ENCODE data around the gene CDH13.

Gene CDH13

GRCh38 chr16:83794860-83795554 lies 1168.2 kb downstream of the CDH13 start:
- no peak for DNase-seq (ENCODE audit: low read depth in 2 of 2)

DNA sequence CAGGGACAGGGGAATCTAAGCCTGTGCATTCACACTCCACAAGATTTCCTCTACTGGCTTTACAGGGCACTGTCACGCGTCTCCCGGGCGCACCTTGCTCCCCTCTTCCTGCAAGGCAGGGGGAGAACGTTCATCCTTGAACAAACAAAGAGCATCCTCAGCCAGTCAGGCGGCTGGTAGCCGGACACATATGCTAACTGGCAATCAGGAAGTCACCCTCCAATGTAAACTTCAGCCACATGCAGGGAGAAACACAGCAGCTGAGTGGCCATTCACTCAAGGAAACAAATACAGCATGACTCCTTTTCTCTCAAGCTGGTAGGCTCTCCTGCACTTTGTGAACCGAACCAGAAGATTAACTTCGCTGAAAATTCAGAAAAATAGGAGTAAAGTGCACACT lies 1170.2 kb downstream of the CDH13 start:
- no peak for DNase-seq (ENCODE audit: low read depth in 2 of 2)

DNA sequence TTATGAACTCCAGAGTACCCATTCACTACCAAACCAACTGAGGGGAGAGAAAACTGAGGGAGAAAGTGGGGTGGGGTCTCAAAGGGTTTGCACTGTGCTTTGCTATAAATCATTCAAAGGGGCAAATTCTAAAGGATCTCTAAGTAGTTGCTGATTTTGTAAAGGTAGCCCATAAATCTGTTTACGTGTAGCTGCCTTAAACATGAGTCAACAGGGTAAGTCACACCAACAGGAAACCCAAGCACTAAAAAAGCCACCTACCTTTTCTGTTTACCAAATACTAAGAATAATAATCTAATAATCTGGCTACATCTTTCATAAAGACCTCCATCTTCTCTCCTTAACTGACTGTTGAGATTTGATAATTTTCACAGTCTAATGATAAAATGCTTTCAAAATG lies 1172.6 kb downstream of the CDH13 start:
- no peak for DNase-seq (ENCODE audit: low read depth in 2 of 2)

DNA sequence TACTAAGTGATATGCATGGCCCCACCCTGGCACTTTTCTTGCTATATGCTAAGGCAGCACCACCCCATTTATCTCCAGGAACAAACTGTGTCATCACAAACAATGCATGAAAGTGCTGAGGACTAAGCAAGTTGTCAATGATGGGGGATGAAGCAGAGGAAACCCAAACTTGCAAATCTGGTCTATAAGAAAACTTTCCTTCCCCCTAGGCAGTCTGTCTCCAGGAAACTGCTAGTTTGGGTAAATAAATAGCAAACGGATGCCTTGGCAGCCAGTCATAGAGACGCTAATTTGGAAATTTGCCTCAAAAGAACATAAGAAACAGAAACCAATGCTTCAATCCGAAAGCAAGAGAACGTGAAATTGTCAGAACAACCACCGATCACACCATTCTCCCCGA lies 1175.4 kb downstream of the CDH13 start:
- DNase-seq (ENCODE audit: low read depth in 2 of 2) = no peak

GRCh38 chr16:83802554-83803205 lies 1175.9 kb downstream of the CDH13 start:
- DNase-seq (ENCODE audit: low read depth in 2 of 2) = no peak

GRCh38 chr16:83803811-83804210 lies 1177.0 kb downstream of the CDH13 start:
- DNase-seq (ENCODE audit: low read depth in 2 of 2) = no peak

- no peak for DNase-seq (ENCODE audit: low read depth in 2 of 2)
Observed at GRCh38 chr16:83804366-83804765, 1177.6 kb downstream of the CDH13 start.

DNA sequence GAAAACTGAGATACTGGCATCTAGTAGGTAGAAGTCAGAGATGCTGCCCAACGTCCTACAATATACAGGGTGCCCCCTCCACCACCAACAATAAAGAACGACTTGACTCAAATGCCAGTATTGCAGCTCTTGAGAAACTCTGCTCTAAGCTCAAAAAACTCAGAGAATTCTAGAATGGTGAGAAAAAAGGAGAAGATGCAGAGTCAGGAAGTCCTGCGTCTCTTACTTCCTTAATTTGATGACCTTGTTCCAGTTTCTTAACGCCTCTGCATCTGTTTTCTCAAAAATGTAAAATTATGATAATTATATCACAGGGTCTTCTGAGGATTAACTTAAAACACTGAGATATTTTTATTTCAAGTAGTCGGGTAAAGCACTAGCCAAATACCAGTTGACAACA lies 1179.3 kb downstream of the CDH13 start:
- no peak for DNase-seq (ENCODE audit: low read depth in 2 of 2)

DNA sequence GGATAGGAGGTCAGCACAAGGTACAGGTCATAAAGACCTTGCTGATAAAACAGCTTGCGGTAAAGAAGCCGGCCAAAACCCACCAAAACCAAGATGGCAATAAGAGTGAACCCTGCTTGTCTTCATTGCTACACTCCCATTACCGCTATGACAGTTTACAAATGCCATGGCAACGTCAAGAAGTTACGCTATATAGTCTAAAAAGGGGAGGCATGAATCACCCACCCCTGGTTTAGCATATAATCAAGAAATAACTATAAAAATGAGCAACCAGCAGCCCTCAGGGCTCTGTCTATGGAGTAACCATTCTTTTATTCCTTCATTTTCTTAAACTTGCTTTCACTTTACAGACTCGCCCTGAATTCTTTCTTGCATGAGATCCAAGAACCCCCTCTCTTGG lies 1180.0 kb downstream of the CDH13 start:
- no peak for DNase-seq (ENCODE audit: low read depth in 2 of 2)

GRCh38 chr16:83807327-83807709 lies 1180.5 kb downstream of the CDH13 start:
- no peak for DNase-seq (ENCODE audit: low read depth in 2 of 2)

GRCh38 chr16:83807710-83808572 lies 1181.2 kb downstream of the CDH13 start, which contains the start of gene HSBP1:
Gene HSBP1, plus strand, starts transcription at chr16:83807978. Its CDS starts 99 bp downstream, at chr16:83808077.
- DNase-seq (ENCODE audit: low read depth in 2 of 2) = peak; percentile 79 to 93

DNA sequence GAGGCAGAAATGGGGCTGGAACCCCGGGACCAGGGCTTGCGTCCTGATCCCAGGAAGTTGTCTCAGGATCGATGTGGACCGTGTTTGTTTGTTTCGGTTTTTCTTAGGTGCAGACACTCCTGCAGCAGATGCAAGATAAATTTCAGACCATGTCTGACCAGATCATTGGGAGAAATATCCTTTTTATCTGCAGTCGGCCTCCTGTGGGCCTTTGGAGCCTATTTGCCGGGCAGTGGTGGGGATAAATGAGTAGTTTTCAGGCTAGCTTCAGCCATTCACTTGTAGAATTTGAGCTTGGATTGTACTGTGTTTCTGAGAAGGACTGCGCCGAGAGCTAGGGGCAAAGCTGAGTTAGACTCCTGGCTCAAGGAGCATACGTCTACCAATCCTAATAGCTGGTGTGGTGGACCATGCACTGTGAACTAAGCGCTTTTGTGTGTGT lies 1181.8 kb downstream of the CDH13 start:
- DNase-seq (ENCODE audit: low read depth in 2 of 2) = no peak

DNA sequence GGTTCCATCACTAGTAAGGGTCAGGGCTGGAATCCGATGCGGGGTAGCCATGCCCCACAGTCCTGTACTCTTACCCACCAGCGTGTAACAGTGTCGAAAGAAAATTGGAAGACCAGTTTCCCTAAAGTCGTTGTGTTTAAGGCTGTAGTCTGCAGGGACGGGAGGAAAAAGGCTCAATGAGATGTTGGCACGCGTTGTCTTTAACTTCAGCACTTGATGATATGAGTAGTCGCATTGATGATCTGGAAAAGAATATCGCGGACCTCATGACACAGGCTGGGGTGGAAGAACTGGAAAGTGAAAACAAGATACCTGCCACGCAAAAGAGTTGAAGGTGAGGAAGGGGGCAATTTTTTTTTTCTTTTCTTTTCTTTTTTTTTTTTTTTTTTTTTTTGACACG lies 1182.3 kb downstream of the CDH13 start:
- no peak for DNase-seq (ENCODE audit: low read depth in 2 of 2)

- DNase-seq (ENCODE audit: low read depth in 2 of 2) = no peak
Observed at GRCh38 chr16:83810901-83811300, 1184.1 kb downstream of the CDH13 start.

- no peak for DNase-seq (ENCODE audit: low read depth in 2 of 2)
Observed at GRCh38 chr16:83813823-83814658, 1187.3 kb downstream of the CDH13 start.

DNA sequence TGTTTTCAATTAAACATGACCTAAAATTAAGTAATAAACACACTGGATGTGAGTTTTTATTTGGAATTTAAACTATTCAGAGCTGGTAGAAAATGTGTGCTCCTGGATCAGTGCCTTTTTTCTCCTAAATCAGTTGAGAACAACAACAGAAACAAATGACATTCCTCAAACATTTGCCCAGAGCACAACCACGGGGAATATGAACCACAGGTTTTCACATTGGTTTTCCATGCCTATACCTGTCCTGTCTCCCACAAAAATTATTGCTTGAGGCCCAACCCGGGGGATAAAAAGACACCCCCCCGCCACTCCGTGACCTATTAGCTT lies 1187.9 kb downstream of the CDH13 start:
- no peak for DNase-seq (ENCODE audit: low read depth in 2 of 2)

DNA sequence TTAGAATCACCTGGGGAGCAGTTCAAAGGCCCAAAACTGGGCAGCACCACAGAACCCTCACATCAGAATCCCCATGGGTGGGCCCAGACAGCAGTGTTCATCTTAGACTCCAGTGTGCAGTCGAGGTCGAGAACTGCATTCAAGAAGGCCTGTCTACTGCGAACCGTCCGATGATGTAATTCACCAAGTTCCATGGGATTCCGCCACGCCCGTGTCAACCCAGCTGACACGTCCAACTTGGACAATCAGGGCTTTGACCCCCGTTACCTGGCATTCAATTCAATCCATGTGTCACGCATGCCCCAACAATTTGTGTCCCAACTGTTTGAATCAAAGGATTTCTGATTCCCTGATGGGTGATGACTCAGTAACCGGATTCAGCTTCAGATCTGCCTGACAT lies 1190.3 kb downstream of the CDH13 start:
- DNase-seq (ENCODE audit: low read depth in 2 of 2) = no peak

DNA sequence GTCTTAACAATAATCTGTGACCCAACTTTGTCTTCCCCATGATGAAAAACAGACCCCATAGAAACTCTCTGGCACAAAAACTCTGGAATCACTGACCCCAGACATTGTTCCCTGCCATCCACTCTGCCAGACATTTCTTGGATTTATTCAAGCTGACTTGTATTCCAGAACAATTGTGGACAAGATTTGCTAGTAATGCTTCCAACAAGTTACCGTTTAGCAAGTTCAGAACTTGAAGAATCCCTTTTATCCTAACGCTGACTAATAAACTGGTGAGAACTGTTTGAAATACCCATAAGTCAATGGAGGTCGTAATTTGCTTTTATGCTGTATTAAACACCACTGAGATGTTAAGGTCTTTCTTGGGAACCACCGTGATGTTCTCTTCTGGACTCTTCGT lies 1191.5 kb downstream of the CDH13 start:
- DNase-seq (ENCODE audit: low read depth in 2 of 2) = no peak

- no peak for DNase-seq (ENCODE audit: low read depth in 2 of 2)
Observed at GRCh38 chr16:83819361-83819760, 1192.6 kb downstream of the CDH13 start.

GRCh38 chr16:83826146-83826913 lies 1199.6 kb downstream of the CDH13 start:
- DNase-seq (ENCODE audit: low read depth in 2 of 2) = peak; percentile 54 to 65
